Effector memory CD8-positive, alpha-beta T cell (primary cell): ENCODE measurements around the gene CFAP54.
"Not testable (repeated sequence)": the region's sequence is repeated elsewhere in the genome, so short reads cannot be mapped to it uniquely, and the experiment has no call there.

ENCODE experiments used
- ATAC-seq: fragments of 150-1000 bp; cut with Tn5 transposase; replicated peaks from 2 replicates; pipeline ENCODE4 v1.10.0; 2021; ENCODE audit warnings: mild to moderate bottlenecking, moderate library complexity
- DNase-seq, 3 experiments: peaks; one replicate each; pipeline ENCODE4 v3.0.0; 2021
- H3K27ac Mint-ChIP-seq, 2 donors: one replicate each; pipeline ENCODE4 v1.8.0; 2022; ENCODE audit warnings: mild to moderate bottlenecking in 2 of 2, mixed read lengths in 2 of 2, moderate library complexity in 2 of 2
- H3K27me3 Mint-ChIP-seq, 2 donors: one replicate each; pipeline ENCODE4 v1.8.0; 2022; ENCODE audit warnings: mixed read lengths in 2 of 2
- H3K36me3 Mint-ChIP-seq: one replicate; pipeline ENCODE4 v1.8.0; 2022; ENCODE audit warnings: mild to moderate bottlenecking, moderate library complexity, mixed read lengths; ENCODE audit not compliant: insufficient read depth
- H3K4me1 Mint-ChIP-seq, 2 donors: one replicate each; pipeline ENCODE4 v1.8.0; 2022; ENCODE audit warnings: low read depth in 2 of 2, mixed read lengths in 2 of 2
- H3K4me3 Mint-ChIP-seq, 2 donors: one replicate each; pipeline ENCODE4 v1.8.0; 2022; ENCODE audit warnings: mild to moderate bottlenecking in 2 of 2, mixed read lengths in 2 of 2, moderate library complexity in 2 of 2
- H3K9me3 Mint-ChIP-seq, 2 donors: one replicate each; pipeline ENCODE4 v1.8.0; 2022; ENCODE audit warnings: mixed read lengths in 2 of 2

Gene CFAP54

GRCh38 chr12:96710127-96710745 is 220.9 kb downstream of the CFAP54 start:
- H3K9me3 Mint-ChIP-seq, result no peaks in the 10 kb centered on the region
- DNase-seq, result no peak
- H3K27ac Mint-ChIP-seq, result no peak overlapping the region
- no peak overlapping the region for H3K4me3 Mint-ChIP-seq
- H3K4me1 Mint-ChIP-seq, result no peaks in the 10 kb centered on the region
- H3K36me3 Mint-ChIP-seq, result no peaks in the 10 kb centered on the region
- H3K27me3 Mint-ChIP-seq, result peaks cover 0 to 6% of the 10 kb centered on the region in 2 donors
- ATAC-seq, result no peak

GRCh38 chr12:96711364-96711763 is 222.0 kb downstream of the CFAP54 start:
- H3K4me3 Mint-ChIP-seq, result no peak overlapping the region
- H3K9me3 Mint-ChIP-seq, result no peaks in the 10 kb centered on the region
- peaks cover 0 to 6% of the 10 kb centered on the region in 2 donors for H3K27me3 Mint-ChIP-seq
- no peaks in the 10 kb centered on the region for H3K4me1 Mint-ChIP-seq
- no peak for ATAC-seq
- DNase-seq, result no peak
- H3K36me3 Mint-ChIP-seq, result no peaks in the 10 kb centered on the region
- H3K27ac Mint-ChIP-seq, result no peak overlapping the region

GRCh38 chr12:96714199-96714598 is 224.8 kb downstream of the CFAP54 start:
- H3K27me3 Mint-ChIP-seq, result peaks cover 0 to 6% of the 10 kb centered on the region in 2 donors

GRCh38 chr12:96719660-96720362 is 230.4 kb downstream of the CFAP54 start:
- ATAC-seq (peak; percentile 80), DNase-seq (peak in 2 of 3 experiments; percentile 3 to 22)
- Mint-ChIP-seq H3K27me3 (no peaks in the 10 kb centered on the region), H3K4me3 (peak overlapping the region; percentile 89 to 90), H3K9me3 (no peaks in the 10 kb centered on the region), H3K4me1 (peaks cover 5 to 6% of the 10 kb centered on the region in 2 donors), H3K36me3 (peaks cover 4% of the 10 kb centered on the region), H3K27ac (peak overlapping the region; percentile 96 to 97)

More at GRCh38 chr12:96714199-96714598, 224.8 kb downstream of the CFAP54 start:
- H3K4me1 Mint-ChIP-seq, result no peaks in the 10 kb centered on the region
- DNase-seq (no peak), ATAC-seq (no peak)
- no peak overlapping the region for H3K4me3 Mint-ChIP-seq
- H3K27ac Mint-ChIP-seq, result no peak overlapping the region
- H3K36me3 Mint-ChIP-seq, result no peaks in the 10 kb centered on the region
- H3K9me3 Mint-ChIP-seq, result no peaks in the 10 kb centered on the region

- Mint-ChIP-seq H3K36me3 (peaks cover 4% of the 10 kb centered on the region), H3K27me3 (no peaks in the 10 kb centered on the region), H3K27ac (peak overlapping the region; percentile 96 to 97), H3K9me3 (no peaks in the 10 kb centered on the region), H3K4me3 (peak overlapping the region; percentile 89 to 90), H3K4me1 (peaks cover 5 to 6% of the 10 kb centered on the region in 2 donors)
- DNase-seq (peak in 2 of 3 experiments; percentile 4 to 18), ATAC-seq (peak; percentile 71)
These were observed 231.0 kb downstream of the CFAP54 start for GRCh38 chr12:96720363-96720705.

GRCh38 chr12:96729466-96729865 is 240.1 kb downstream of the CFAP54 start:
- not testable (repeated sequence) for H3K27ac Mint-ChIP-seq, H3K4me3 Mint-ChIP-seq, H3K36me3 Mint-ChIP-seq, H3K9me3 Mint-ChIP-seq, H3K4me1 Mint-ChIP-seq, ATAC-seq, DNase-seq
- H3K27me3 Mint-ChIP-seq, result peaks cover 16 to 29% of the 10 kb centered on the region in 2 donors

GRCh38 chr12:96729886-96730285 is 240.5 kb downstream of the CFAP54 start:
- H3K9me3 Mint-ChIP-seq, result no peaks in the 10 kb centered on the region
- ATAC-seq (no peak), DNase-seq (no peak)
- H3K4me3 Mint-ChIP-seq, result no peak overlapping the region
- H3K4me1 Mint-ChIP-seq, result no peaks in the 10 kb centered on the region
- peaks cover 4% of the 10 kb centered on the region for H3K36me3 Mint-ChIP-seq
- H3K27me3 Mint-ChIP-seq, result peaks cover 16 to 29% of the 10 kb centered on the region in 2 donors
- no peak overlapping the region for H3K27ac Mint-ChIP-seq

- H3K9me3 Mint-ChIP-seq, result peaks cover 0 to 2% of the 10 kb centered on the region in 2 donors
- no peak overlapping the region for H3K4me3 Mint-ChIP-seq
- peaks cover 9 to 18% of the 10 kb centered on the region in 2 donors for H3K27me3 Mint-ChIP-seq
- no peaks in the 10 kb centered on the region for H3K4me1 Mint-ChIP-seq
- H3K27ac Mint-ChIP-seq, result no peak overlapping the region
- H3K36me3 Mint-ChIP-seq, result no peaks in the 10 kb centered on the region
- ATAC-seq, result no peak
- no peak for DNase-seq
These were observed 254.2 kb downstream of the CFAP54 start for GRCh38 chr12:96743606-96744005.

- Mint-ChIP-seq H3K9me3 (no peaks in the 10 kb centered on the region), H3K36me3 (no peaks in the 10 kb centered on the region), H3K27me3 (peaks cover 18% of the 10 kb centered on the region in 2 donors), H3K27ac (peak overlapping the region in 1 of 2 donors; percentile 36), H3K4me1 (no peaks in the 10 kb centered on the region), H3K4me3 (no peak overlapping the region)
- ATAC-seq, result no peak
- DNase-seq, result no peak
These were observed 260.6 kb downstream of the CFAP54 start for GRCh38 chr12:96749999-96750398.

GRCh38 chr12:96751626-96752025 is 262.2 kb downstream of the CFAP54 start:
- Mint-ChIP-seq H3K27ac (no peak overlapping the region), H3K27me3 (peaks cover 18 to 26% of the 10 kb centered on the region in 2 donors)
- ATAC-seq, result no peak

GRCh38 chr12:96752211-96752610 is 262.8 kb downstream of the CFAP54 start:
- DNase-seq (no peak), ATAC-seq (no peak)

More at GRCh38 chr12:96751626-96752025, 262.2 kb downstream of the CFAP54 start:
- Mint-ChIP-seq H3K4me3 (no peak overlapping the region), H3K4me1 (no peaks in the 10 kb centered on the region), H3K9me3 (no peaks in the 10 kb centered on the region), H3K36me3 (no peaks in the 10 kb centered on the region)
- no peak for DNase-seq

GRCh38 chr12:96766232-96766631 is 276.9 kb downstream of the CFAP54 start:
- H3K9me3 Mint-ChIP-seq, result no peaks in the 10 kb centered on the region
- DNase-seq (no peak), ATAC-seq (no peak)
- no peak overlapping the region for H3K27ac Mint-ChIP-seq
- peaks cover 22 to 27% of the 10 kb centered on the region in 2 donors for H3K27me3 Mint-ChIP-seq
- no peaks in the 10 kb centered on the region for H3K36me3 Mint-ChIP-seq
- no peaks in the 10 kb centered on the region for H3K4me1 Mint-ChIP-seq
- H3K4me3 Mint-ChIP-seq, result no peak overlapping the region

More at GRCh38 chr12:96752211-96752610, 262.8 kb downstream of the CFAP54 start:
- no peak overlapping the region for H3K27ac Mint-ChIP-seq
- H3K4me3 Mint-ChIP-seq, result no peak overlapping the region
- peaks cover 14 to 23% of the 10 kb centered on the region in 2 donors for H3K27me3 Mint-ChIP-seq
- H3K9me3 Mint-ChIP-seq, result no peaks in the 10 kb centered on the region
- no peaks in the 10 kb centered on the region for H3K4me1 Mint-ChIP-seq
- H3K36me3 Mint-ChIP-seq, result no peaks in the 10 kb centered on the region

- H3K4me1 Mint-ChIP-seq, result no peaks in the 10 kb centered on the region
- no peak overlapping the region for H3K27ac Mint-ChIP-seq
- H3K27me3 Mint-ChIP-seq, result peaks cover 19 to 22% of the 10 kb centered on the region in 2 donors
- ATAC-seq, result no peak
- no peak overlapping the region for H3K4me3 Mint-ChIP-seq
- DNase-seq, result no peak
- no peaks in the 10 kb centered on the region for H3K36me3 Mint-ChIP-seq
- no peaks in the 10 kb centered on the region for H3K9me3 Mint-ChIP-seq
These were observed 280.0 kb downstream of the CFAP54 start for GRCh38 chr12:96769400-96769799.
